Lower lobe of right lung (tissue), 2 donors: ENCODE results near the gene OR2S2. TPM values are rescaled to one million over a fixed set of nuclear protein-coding genes. Genes with fewer than 3 reads are reported as not detected.

Experiments
- ATAC-seq, 2 donors: fragments of 200-7000 bp; cut with Tn5 transposase; one replicate each; pipeline ENCODE4 v1.9.1; 2020 to 2022; ENCODE audit warnings: mild to moderate bottlenecking in 2 of 2, moderate library complexity in 2 of 2
- DNase-seq: peaks from one replicate; pipeline ENCODE4 v3.0.0-alpha.2; 2020
- H3K27ac ChIP-seq: fragments of 200-600 bp; one replicate; pipeline ENCODE4 v1.8.0; 2022
- H3K27me3 ChIP-seq: fragments of 200-600 bp; one replicate; pipeline ENCODE4 v1.8.0; 2022; ENCODE audit warnings: low read depth
- H3K36me3 ChIP-seq: fragments of 200-600 bp; one replicate; pipeline ENCODE4 v1.8.0; 2022; ENCODE audit warnings: mild to moderate bottlenecking
- H3K4me1 ChIP-seq: fragments of 200-600 bp; one replicate; pipeline ENCODE4 v1.8.0; 2022
- H3K4me3 ChIP-seq: fragments of 200-600 bp; one replicate; pipeline ENCODE4 v1.8.0; 2022; ENCODE audit warnings: mild to moderate bottlenecking
- H3K9me3 ChIP-seq: fragments of 200-600 bp; one replicate; pipeline ENCODE4 v1.8.0; 2022
- intact Hi-C: fragments of 100-400 bp; cut with DNase I; formaldehyde crosslinking; loops from one replicate; pipeline ENCODE4 v1.11.0; 2022
- total RNA-seq: library from RNA; stranded (reverse); fragmentation: NEBNext Ultra II Directional; extraction: Animal tissue kit (Norgen Biotek cat#: 25700); gene quantifications from one replicate; pipeline ENCODE4 v1.2.1, GENCODE V29; 2021
- TF ChIP-seq, protein P1 (sequence below): fragments of 200-600 bp; IDR thresholded peaks from one replicate; pipeline ENCODE4 v1.8.0; 2022; ENCODE audit warnings: antibody characterized with exemption, mild to moderate bottlenecking
- donor health status: DM: no; HTN: yes; CAD: no; lungs with severe emphysema.

The OR2S2 gene
- total RNA-seq, 1 donor from 2014 or later = not detected

- Histone ChIP-seq H3K27me3 (no peaks in the 10 kb centered on the region), H3K4me3 (peak overlapping the region; percentile 39), H3K4me1 (peaks cover 66% of the 10 kb centered on the region), H3K9me3 (no peaks in the 10 kb centered on the region), H3K27ac (peak overlapping the region; percentile 93), H3K36me3 (no peaks in the 10 kb centered on the region)
- intact Hi-C loops = no loop called here
- no peak for ATAC-seq
- TF ChIP-seq, protein P1, sequence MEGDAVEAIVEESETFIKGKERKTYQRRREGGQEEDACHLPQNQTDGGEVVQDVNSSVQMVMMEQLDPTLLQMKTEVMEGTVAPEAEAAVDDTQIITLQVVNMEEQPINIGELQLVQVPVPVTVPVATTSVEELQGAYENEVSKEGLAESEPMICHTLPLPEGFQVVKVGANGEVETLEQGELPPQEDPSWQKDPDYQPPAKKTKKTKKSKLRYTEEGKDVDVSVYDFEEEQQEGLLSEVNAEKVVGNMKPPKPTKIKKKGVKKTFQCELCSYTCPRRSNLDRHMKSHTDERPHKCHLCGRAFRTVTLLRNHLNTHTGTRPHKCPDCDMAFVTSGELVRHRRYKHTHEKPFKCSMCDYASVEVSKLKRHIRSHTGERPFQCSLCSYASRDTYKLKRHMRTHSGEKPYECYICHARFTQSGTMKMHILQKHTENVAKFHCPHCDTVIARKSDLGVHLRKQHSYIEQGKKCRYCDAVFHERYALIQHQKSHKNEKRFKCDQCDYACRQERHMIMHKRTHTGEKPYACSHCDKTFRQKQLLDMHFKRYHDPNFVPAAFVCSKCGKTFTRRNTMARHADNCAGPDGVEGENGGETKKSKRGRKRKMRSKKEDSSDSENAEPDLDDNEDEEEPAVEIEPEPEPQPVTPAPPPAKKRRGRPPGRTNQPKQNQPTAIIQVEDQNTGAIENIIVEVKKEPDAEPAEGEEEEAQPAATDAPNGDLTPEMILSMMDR = no peak
- no peak for DNase-seq
Measured at GRCh38 chr9:35909687-35910612, 48.0 kb downstream of the OR2S2 start.

DNA sequence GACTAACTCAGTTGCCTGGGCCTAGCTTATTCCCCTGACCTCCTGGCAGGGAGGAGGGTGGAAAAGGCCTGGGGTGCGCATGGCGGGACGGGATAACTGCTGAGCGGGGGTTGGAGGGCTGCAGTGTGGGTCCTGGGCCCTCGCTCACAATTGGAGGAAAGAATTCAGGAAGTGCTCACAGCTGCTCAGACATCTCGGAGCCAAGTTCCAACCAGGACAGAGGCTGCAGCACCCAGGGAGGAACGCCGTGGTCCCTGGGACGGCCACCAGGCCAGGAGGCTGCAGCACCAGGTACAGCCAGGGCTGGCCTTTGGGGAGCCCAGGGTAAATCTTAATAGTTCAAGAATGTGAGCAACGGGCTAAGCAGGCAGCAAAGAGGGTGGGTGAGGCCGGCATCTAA is 48.7 kb downstream of the OR2S2 start, which contains the start of gene SPAAR:
TSS of gene SPAAR (plus strand) at position 217 of the 400 bp plus-strand sequence. CDS start 974 bp downstream, outside the sequence.
- peak within 1 kb of the TSS; percentile 39 for H3K4me3 ChIP-seq
- H3K4me1 ChIP-seq = peaks cover 72% of the 10 kb centered on the region
- no peaks in the 10 kb centered on the region for H3K36me3 ChIP-seq
- no peaks in the 10 kb centered on the region for H3K27me3 ChIP-seq
- ATAC-seq (no peak), DNase-seq (no peak)
- H3K9me3 ChIP-seq = no peaks in the 10 kb centered on the region
- TF ChIP-seq, protein P1 = no peak
- intact Hi-C loops = no loop called here
- peak within 1 kb of the TSS; percentile 93 for H3K27ac ChIP-seq

- Histone ChIP-seq H3K4me3 (peak overlapping the region; percentile 39), H3K9me3 (no peaks in the 10 kb centered on the region)
- ATAC-seq = no peak
Measured at GRCh38 chr9:35908504-35909125, 49.3 kb downstream of the OR2S2 start.

GRCh38 chr9:35907711-35908503 is 50.0 kb downstream of the OR2S2 start:
- peak; percentile 60 to 70 for ATAC-seq

More at GRCh38 chr9:35908504-35909125, 49.3 kb downstream of the OR2S2 start:
- peaks cover 79% of the 10 kb centered on the region for H3K4me1 ChIP-seq
- no peak for DNase-seq
- intact Hi-C loops = no loop called here
- no peaks in the 10 kb centered on the region for H3K27me3 ChIP-seq
- H3K36me3 ChIP-seq = no peaks in the 10 kb centered on the region
- peak overlapping the region; percentile 93 for H3K27ac ChIP-seq
- TF ChIP-seq, protein P1 = no peak

More at GRCh38 chr9:35907711-35908503, 50.0 kb downstream of the OR2S2 start:
- Histone ChIP-seq H3K36me3 (no peaks in the 10 kb centered on the region), H3K27me3 (no peaks in the 10 kb centered on the region), H3K4me3 (peak overlapping the region; percentile 44), H3K27ac (peak overlapping the region; percentile 93), H3K9me3 (no peaks in the 10 kb centered on the region), H3K4me1 (peaks cover 86% of the 10 kb centered on the region)
- TF ChIP-seq, protein P1 = no peak
- DNase-seq = peak; percentile 73
- intact Hi-C loops = no loop called here

Other genes starting within 250 kb of the OR2S2 start
- 406 TPM for gene TLN1, start 226.0 kb downstream of the OR2S2 start, total RNA-seq
- gene CREB3, start 225.5 kb downstream of the OR2S2 start, total RNA-seq = 28.1 TPM
- gene GBA2, start 208.9 kb downstream of the OR2S2 start, total RNA-seq = 68.0 TPM
- 29.6 TPM for gene RGP1, start 208.9 kb downstream of the OR2S2 start, total RNA-seq
- gene MSMP, start 203.9 kb downstream of the OR2S2 start, total RNA-seq = not detected
- 20.6 TPM for gene NPR2, start 166.6 kb downstream of the OR2S2 start, total RNA-seq
- 13.3 TPM for gene SPAG8, start 145.9 kb downstream of the OR2S2 start, total RNA-seq
- 32.6 TPM for gene HINT2, start 143.1 kb downstream of the OR2S2 start, total RNA-seq
- gene FAM221B, start 129.4 kb downstream of the OR2S2 start, total RNA-seq = 0.32 TPM
- 12.6 TPM for gene TMEM8B, start 128.9 kb downstream of the OR2S2 start, total RNA-seq
- gene OR13J1, start 87.8 kb downstream of the OR2S2 start, total RNA-seq = not detected
- 8.7 TPM for gene HRCT1, start 52.0 kb downstream of the OR2S2 start, total RNA-seq
- 11.9 TPM for gene SPAAR, start 48.7 kb downstream of the OR2S2 start, total RNA-seq
- gene RECK, start 78.8 kb upstream of the OR2S2 start, total RNA-seq = 15.2 TPM
- gene GLIPR2, start 178.6 kb upstream of the OR2S2 start, total RNA-seq = 108 TPM
- gene CCIN, start 211.2 kb upstream of the OR2S2 start, total RNA-seq = 0.18 TPM
- 177 TPM for gene CLTA, start 232.8 kb upstream of the OR2S2 start, total RNA-seq